HepG2 (cell line): ENCODE data around the gene GGPS1. TPM values are rescaled to one million over a fixed set of nuclear protein-coding genes. Genes with fewer than 3 reads are reported as not detected.
"Not testable (repeated sequence)": the region's sequence is repeated elsewhere in the genome, so short reads cannot be mapped to it uniquely, and the experiment has no call there.

ENCODE experiments used
- ATAC-seq: fragments of 200-7000 bp; cut with Tn5 transposase; 3 replicates; pipeline ENCODE4 v1.9.1; 2020; ENCODE audit warnings: mild to moderate bottlenecking, moderate library complexity
- BruUV-seq: library from RNA; stranded (reverse); fragments of 400-500 nt; replicated peaks from 2 replicates; lab custom pipeline; 2021; lab: Mats Ljungman, UMichigan
- CTCF ChIA-PET: fragments of 300-600 bp; formaldehyde crosslinking; extraction: SDS; loops from one replicate; lab custom pipeline; 2021; ENCODE audit warnings: low total read pairs, inconsistent platforms, low intra/inter-chr PET ratio; lab: Yijun Ruan, JAX
- POLR2A ChIA-PET: fragments of 350-600 bp; sonication (Branson Sonifier 250); formaldehyde crosslinking; loops from one replicate; lab custom pipeline; 2020; ENCODE audit warnings: antibody characterized with exemption, inconsistent platforms; lab: Yijun Ruan, JAX
- DNase-seq: peaks from one replicate; pipeline ENCODE4 v3.0.0-alpha.2; 2015; ENCODE audit warnings: low spot score
- FAIRE-seq: peaks from 3 replicates; lab custom pipeline; 2011; peaks lifted over from hg19 to GRCh38; lab: Jason Lieb, UNC
- H2AFZ ChIP-seq: one replicate; pipeline ENCODE4 v1.6.1; 2011; ENCODE audit warnings: low read length, inconsistent platforms
- H3K27ac ChIP-seq: fragments of 300-600 bp; 3 replicates; pipeline ENCODE4 v1.8.0; 2011; ENCODE audit warnings: mixed run types, mild to moderate bottlenecking, mixed read lengths, low read length, inconsistent platforms; ENCODE audit not compliant: insufficient read depth; ENCODE audit errors: extremely low read length
- H3K27me3 ChIP-seq, 2 experiments: fragments of 200-600 bp in 1 of 2; 2 replicates in 1 of 2; 3 replicates in 1 of 2; pipeline versions ENCODE4 v1.6.0 to v1.8.0; 2011; ENCODE audit warnings: low read length in 2 of 2, mild to moderate bottlenecking in 2 of 2, moderate library complexity in 2 of 2, inconsistent platforms in 1 of 2; ENCODE audit not compliant: insufficient read depth in 2 of 2, control insufficient read depth in 1 of 2
- H3K36me3 ChIP-seq, 2 experiments: fragments of 200-600 bp in 1 of 2; replicated peaks in 1 of 2; 2 replicates in 1 of 2; 3 replicates in 1 of 2; pipeline versions ENCODE4 v1.5.1 to v1.8.0; 2011; ENCODE audit warnings: low read length in 2 of 2, inconsistent platforms in 1 of 2; ENCODE audit not compliant: insufficient read depth in 2 of 2, control insufficient read depth in 1 of 2
- H3K4me1 ChIP-seq: 2 replicates; pipeline ENCODE4 v1.5.1; 2012; ENCODE audit warnings: low read length, inconsistent platforms; ENCODE audit not compliant: insufficient read depth
- H3K4me2 ChIP-seq: 2 replicates; pipeline ENCODE4 v1.6.0; 2011; ENCODE audit warnings: low read depth, low read length, inconsistent platforms
- H3K4me3 ChIP-seq, 3 experiments: fragments of 200-600 bp in 1 of 3; sonication (generic), shearing (Covaris generic) in 1 of 3; replicated peaks in 1 of 3; 2 replicates each; pipeline ENCODE4 v1.5.1; 2011 to 2016; ENCODE audit warnings: low read length in 3 of 3, inconsistent platforms in 2 of 3, low read depth in 2 of 3, mild to moderate bottlenecking in 2 of 3, control low read depth in 1 of 3, mixed read lengths in 1 of 3; ENCODE audit not compliant: insufficient read depth in 1 of 3
- H3K79me2 ChIP-seq: one replicate; pipeline ENCODE4 v1.6.1; 2011; ENCODE audit warnings: low read length, inconsistent platforms; ENCODE audit not compliant: insufficient read depth
- H3K9ac ChIP-seq: 2 replicates; pipeline ENCODE4 v1.6.0; 2011; ENCODE audit warnings: mild to moderate bottlenecking, low read depth, low read length, inconsistent platforms; ENCODE audit not compliant: insufficient read depth
- H3K9me3 ChIP-seq: 2 replicates; pipeline ENCODE4 v1.5.1; 2012; ENCODE audit warnings: mild to moderate bottlenecking, low read length
- H4K20me1 ChIP-seq: 2 replicates; pipeline ENCODE4 v1.6.0; 2011; ENCODE audit warnings: inconsistent platforms, mild to moderate bottlenecking, low read length, moderate library complexity; ENCODE audit not compliant: insufficient read depth
- AHDC1 ChIP-seq: sonication (generic); formaldehyde crosslinking; IDR thresholded peaks from 2 replicates; pipeline ENCODE4 v1.5.1; 2020; ENCODE audit warnings: mild to moderate bottlenecking, missing genetic modification reagents, borderline replicate concordance
- ASH2L ChIP-seq: fragments of 300-600, 200-600 bp; sonication (generic); IDR thresholded peaks from 2 replicates; pipeline ENCODE4 v1.7.0; 2017; ENCODE audit warnings: low read depth, mild to moderate bottlenecking, moderate library complexity, mixed read lengths, low read length; ENCODE audit not compliant: insufficient read length
- FOXO4 ChIP-seq: sonication (generic); formaldehyde crosslinking; conservative IDR thresholded peaks from 2 replicates; pipeline ENCODE4 v1.8.1; 2023; ENCODE audit warnings: missing genetic modification reagents
- HMG20A ChIP-seq: IDR thresholded peaks from 2 replicates; pipeline ENCODE4 v1.6.1; 2016; ENCODE audit warnings: borderline replicate concordance
- PHF5A ChIP-seq: IDR thresholded peaks from one replicate; pipeline ENCODE4 v1.6.1; 2018; ENCODE audit warnings: low read depth, missing genetic modification reagents; ENCODE audit not compliant: unreplicated experiment
- TARDBP ChIP-seq: sonication (generic); formaldehyde crosslinking; IDR thresholded peaks from 2 replicates; pipeline ENCODE4 v1.8.0; 2022; ENCODE audit warnings: mild to moderate bottlenecking, missing genetic modification reagents
- ZFX ChIP-seq: sonication (generic); formaldehyde crosslinking; IDR thresholded peaks from 2 replicates; pipeline ENCODE4 v1.4.0; 2020; ENCODE audit warnings: mild to moderate bottlenecking, low read depth, missing genetic modification reagents, moderate library complexity
- WGBS: methylation state at CpG from one replicate; pipeline ENCODE4 v1.1.6; 2017; ENCODE audit warnings: low lambda C conversion rate; 5-methylcytosine and 5-hydroxymethylcytosine counted together
- in situ Hi-C: cut with HindIII; loops from 2 replicates; pipeline ENCODE4 v1.10.0; 2017; ENCODE audit warnings: low pct_unique_long_range_greater_than_20kb; ENCODE audit not compliant: extremely low pct_ligation_motif_present
- intact Hi-C: fragments of 100-400 bp; cut with micrococcal nuclease; formaldehyde crosslinking; loops from one replicate; pipeline ENCODE4 v1.10.0; 2022; ENCODE audit not compliant: unreplicated experiment
- polyA plus RNA-seq, 8 experiments: library from polyadenylated mRNA; depleted of rRNA in 3 of 8; stranded (reverse) in 7 of 8; unstranded in 1 of 8; fragments of >200 nt; fragmentation: Illumina TruSeq in 4 of 8; extraction: Trizol in 4 of 8; gene quantifications; 2 replicates each; pipeline versions ENCODE4 v1.2.1 to v1.2.3, GENCODE V29; 2011 to 2016; ENCODE audit warnings: low read depth in 4 of 8, missing spikeins in 1 of 8, mixed read lengths in 1 of 8; ENCODE audit not compliant: insufficient read depth in 1 of 8
- total RNA-seq, 5 experiments: library from RNA; depleted of rRNA; stranded (reverse); fragments of >200 nt; fragmentation: Illumina TruSeq; extraction: Trizol; gene quantifications; 2 replicates each; pipeline ENCODE4 v1.2.3, GENCODE V29; 2016; ENCODE audit warnings: low read depth in 1 of 5

The GGPS1 gene
- total and polyA plus RNA-seq, 2 of the 13 experiments (the other 11 are each of a cell fraction or from before 2014, with no cell fraction given) = 28.8 to 42.6 TPM

DNA sequence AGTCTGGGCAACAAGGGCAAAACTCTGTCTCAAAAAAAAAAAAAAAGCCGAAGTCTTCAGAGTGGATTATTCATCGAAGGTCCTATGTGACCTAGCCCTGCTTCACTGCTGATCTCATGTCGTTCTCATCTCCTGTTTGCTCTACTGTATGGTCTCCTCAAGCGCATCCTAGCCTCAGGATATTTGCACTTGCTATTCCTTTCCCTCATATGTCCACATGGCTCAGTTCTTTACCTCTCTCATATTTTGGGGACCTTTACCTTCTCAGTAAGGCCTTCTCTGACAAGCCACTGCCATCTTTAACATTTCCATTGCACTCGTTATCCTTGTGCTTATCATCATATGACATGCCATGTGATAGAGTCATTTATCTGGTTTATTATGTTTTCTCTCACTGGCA lies 41.4 kb downstream of the GGPS1 start (continued):
- TF ChIP-seq AHDC1 (CRISPR knock-in tag) (no peak), ZFX (CRISPR knock-in tag) (no peak)

DNA sequence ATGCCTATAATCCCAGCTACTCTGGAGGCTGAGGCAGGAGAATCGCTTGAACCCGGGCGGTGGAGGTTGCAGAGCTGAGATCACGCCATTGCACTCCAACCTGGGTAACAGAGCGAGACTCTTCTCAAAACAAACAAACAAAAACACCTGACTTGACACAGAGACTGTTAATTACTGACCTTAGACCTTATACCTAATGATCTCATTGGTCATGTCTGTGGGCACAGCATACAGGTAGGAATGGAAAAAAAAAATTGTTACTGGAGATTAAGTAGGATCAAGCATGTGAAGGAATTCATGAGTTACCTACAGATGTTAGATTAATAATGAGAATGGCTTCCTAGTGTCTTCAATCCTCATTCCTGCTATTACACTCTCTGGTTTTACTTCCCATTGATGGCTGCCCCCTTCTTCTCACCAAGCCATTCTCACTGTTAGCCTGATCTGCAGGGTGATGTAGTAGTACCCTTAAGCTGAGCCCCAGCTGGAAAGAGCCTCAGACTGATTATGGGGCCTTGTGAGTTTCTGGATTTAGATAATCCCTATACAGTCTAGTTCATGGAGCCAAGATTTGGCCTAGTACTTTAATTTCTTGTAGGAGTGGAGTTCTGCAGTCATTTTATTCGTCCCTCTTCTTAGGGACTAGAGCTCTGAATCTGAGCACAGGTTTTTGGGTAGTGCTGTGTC lies 47.7 kb downstream of the GGPS1 start:
- no peak overlapping the region for H3K9ac ChIP-seq
- no peak for DNase-seq
- peaks cover 5 to 27% of the 10 kb centered on the region in 2 experiments for H3K36me3 ChIP-seq
- 97% methylated on average over 6 of the region's 6 CpGs for WGBS
- no peak overlapping the region for H2AFZ ChIP-seq
- intact Hi-C loops = no loop called here
- H3K27me3 ChIP-seq = no peaks in the 10 kb centered on the region
- in situ Hi-C loops = no loop called here
- BruUV-seq = no TSS peak
- no peak for ATAC-seq
- no peak overlapping the region for H3K27ac ChIP-seq
- TF ChIP-seq TARDBP (CRISPR knock-in tag) (no peak), PHF5A (CRISPR knock-in tag) (no peak), ASH2L (no peak), FOXO4 (CRISPR knock-in tag) (no peak), HMG20A (CRISPR knock-in tag) (no peak)
- H3K4me3 ChIP-seq = no peak overlapping the region
- CTCF ChIA-PET = no interaction called here
- H3K4me1 ChIP-seq = no peaks in the 10 kb centered on the region
- H3K4me2 ChIP-seq = no peak overlapping the region
- FAIRE-seq = no peak
- H3K79me2 ChIP-seq = peaks cover 43% of the 10 kb centered on the region
- no peaks in the 10 kb centered on the region for H4K20me1 ChIP-seq
- POLR2A ChIA-PET = interaction anchor here (1.7 kb wide), 1 partner anchor 9 kb away, joined by 7 read pairs; the partner anchor contains the start of gene TBCE
- no peaks in the 10 kb centered on the region for H3K9me3 ChIP-seq

- intact Hi-C loops, DNase-seq, H3K4me1 ChIP-seq, H3K27ac ChIP-seq, CTCF ChIA-PET, H4K20me1 ChIP-seq, H2AFZ ChIP-seq, H3K4me3 ChIP-seq, in situ Hi-C loops, POLR2A ChIA-PET, H3K9ac ChIP-seq, H3K27me3 ChIP-seq, ATAC-seq, H3K9me3 ChIP-seq, H3K4me2 ChIP-seq, FAIRE-seq, BruUV-seq: not testable (repeated sequence)
- H3K36me3 ChIP-seq = peaks cover 5 to 30% of the 10 kb centered on the region in 2 experiments
- WGBS = 92% methylated on average over 11 of the region's 11 CpGs
- H3K79me2 ChIP-seq = peaks cover 33% of the 10 kb centered on the region
Measured at GRCh38 chr1:235378134-235378735, 49.9 kb downstream of the GGPS1 start.
